ENCODE data around the gene GNAI3. TPM values are rescaled to one million over a fixed set of nuclear protein-coding genes. Genes with fewer than 3 reads are reported as not detected.

Gene GNAI3
- total RNA-seq, 1 experiment from 2014 or later: 9.9 TPM

DNA sequence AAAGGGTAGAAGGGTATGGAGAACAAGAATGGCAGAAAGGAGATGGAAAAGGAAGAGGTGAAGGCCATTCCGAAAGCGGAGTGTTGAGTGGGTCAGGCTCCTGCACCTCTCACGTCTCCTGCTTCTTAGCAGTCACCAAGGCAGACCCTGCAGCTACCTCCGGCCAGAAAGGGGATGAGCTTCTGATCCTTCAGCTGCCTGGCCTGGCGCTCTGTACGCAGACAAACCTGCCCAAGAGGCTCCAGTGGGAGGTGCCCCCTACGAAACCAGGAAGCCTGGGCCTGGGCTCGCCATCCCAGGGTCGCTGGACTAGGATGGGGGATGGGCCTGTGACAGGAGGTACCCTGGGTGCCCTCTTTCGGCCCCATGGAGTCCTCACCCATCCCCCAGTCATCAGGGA is 5.8 kb upstream of the GNAI3 start:
- no peak for DNase-seq
- no peak overlapping the region for H2AK5ac ChIP-seq (ENCODE audit: insufficient read length, low read length)
- H3K27ac ChIP-seq (ENCODE audit: insufficient read length, low read depth, low read length): no peak overlapping the region
- no peaks in the 10 kb centered on the region for H3K9me3 Mint-ChIP-seq
- peaks cover 2% of the 10 kb centered on the region for H3K27me3 Mint-ChIP-seq (ENCODE audit: low read depth)
- H2BK120ac ChIP-seq (ENCODE audit: low read depth, low read length, poor library complexity, severe bottlenecking): no peak overlapping the region
- H3K9me3 ChIP-seq (ENCODE audit: control insufficient read depth, low read depth, low read length): no peaks in the 10 kb centered on the region
- H3K79me1 ChIP-seq (ENCODE audit: insufficient read depth, low read depth, low read length, poor library complexity, severe bottlenecking): no peaks in the 10 kb centered on the region
- H3K4me3 Mint-ChIP-seq: no peak overlapping the region
- no peaks in the 10 kb centered on the region; a peak in 1 of 7 replicates for H3K36me3 Mint-ChIP-seq (ENCODE audit: insufficient read depth in 1 of 3, low read depth in 3 of 3)
- no peaks in the 10 kb centered on the region for H4K20me1 ChIP-seq (ENCODE audit: control insufficient read depth, insufficient read depth, insufficient read length)
- no peak overlapping the region for H2BK12ac ChIP-seq (ENCODE audit: insufficient read length, low read depth, low read length)
- H3K9ac ChIP-seq (ENCODE audit: extremely low read depth, insufficient read length, low read length): no peak overlapping the region
- WGBS (ENCODE audit: extremely low coverage, insufficient read length, low lambda C conversion rate): no CpG with 5 or more reads among the region's 10 CpGs
- H2BK5ac ChIP-seq (ENCODE audit: insufficient read length, low read length): no peak overlapping the region
- no peaks in the 10 kb centered on the region for H3K27me3 ChIP-seq (ENCODE audit: insufficient read depth, low read length)
- H3K4me1 Mint-ChIP-seq: peaks cover 22 to 40% of the 10 kb centered on the region in 2 experiments
- no peak overlapping the region for H4K91ac ChIP-seq (ENCODE audit: insufficient read length, low read depth, low read length)
- no peak overlapping the region for H2AFZ ChIP-seq (ENCODE audit: low read length)
- no peak overlapping the region for H4K8ac ChIP-seq (replicated peaks; ENCODE audit: insufficient read length, low read depth, low read length)
- no peak overlapping the region for H3K23ac ChIP-seq (ENCODE audit: insufficient read length, low read depth, low read length)
- H3K4ac ChIP-seq (ENCODE audit: low read depth, low read length): no peak overlapping the region
- H2BK15ac ChIP-seq (ENCODE audit: low read depth, low read length): no peak overlapping the region
- no peak for TF ChIP-seq CTCF (conservative IDR thresholded peaks at IDR 0.05)
- no peak overlapping the region for H3K56ac ChIP-seq (ENCODE audit: insufficient read length, low read depth, low read length)
- no peak overlapping the region for H3K27ac Mint-ChIP-seq
- no peaks in the 10 kb centered on the region for H3K79me2 ChIP-seq (ENCODE audit: insufficient read depth, low read length)
- no peak overlapping the region for H4K5ac ChIP-seq (ENCODE audit: insufficient read length, low read depth, low read length)
- no peak overlapping the region for H3T11ph ChIP-seq (ENCODE audit: low read length)
- H3K4me2 ChIP-seq (ENCODE audit: insufficient read depth, insufficient read length, low read length): no peak overlapping the region
- H2BK20ac ChIP-seq (ENCODE audit: low read depth, low read length, poor library complexity, severe bottlenecking): no peak overlapping the region
- peaks cover 3% of the 10 kb centered on the region for H3K23me2 ChIP-seq (ENCODE audit: insufficient read length, low read depth, low read length, poor library complexity, severe bottlenecking)
- H3K14ac ChIP-seq (ENCODE audit: insufficient read depth, low read length): no peak overlapping the region; the same call in 1 of the 2 replicates
- H3K18ac ChIP-seq (ENCODE audit: insufficient read length, low read depth, low read length): no peak overlapping the region
- H3K4me1 ChIP-seq (ENCODE audit: insufficient read depth, low read length): no peaks in the 10 kb centered on the region; the same call in 1 of the 2 replicates

All from H9 (cell line).